HL-60 (cell line): Measurements from ENCODE around the gene ANKRD12.

ENCODE experiments used
- DNase-seq, 2 experiments: peaks; one replicate each; pipeline ENCODE4 v3.0.0-alpha.2; 2010 to 2020; ENCODE audit warnings: low read depth in 1 of 2, low spot score in 1 of 2
- H3K27ac ChIP-seq: fragments of 250-450 bp; sonication (Bioruptor Pico); replicated peaks from 2 replicates; pipeline ENCODE4 v1.5.1; 2020; ENCODE audit warnings: mild to moderate bottlenecking, moderate library complexity
- H3K27me3 ChIP-seq: fragments of 250-450 bp; sonication (Bioruptor Pico); 2 replicates; pipeline ENCODE4 v1.5.1; 2021; ENCODE audit warnings: mild to moderate bottlenecking, moderate library complexity; ENCODE audit not compliant: insufficient read depth, poor library complexity, severe bottlenecking
- H3K4me3 ChIP-seq: replicated peaks from 2 replicates; pipeline ENCODE4 v1.5.1; 2011; ENCODE audit warnings: mild to moderate bottlenecking, control low read depth, low read length; ENCODE audit not compliant: insufficient read depth
- CTCF ChIP-seq: IDR thresholded peaks from one replicate; pipeline ENCODE4 v1.5.1; 2011; ENCODE audit warnings: low read length, control low read depth, inconsistent platforms; ENCODE audit not compliant: insufficient read depth
- GABPA ChIP-seq: IDR thresholded peaks from 2 replicates; pipeline ENCODE4 v1.6.1; 2012; ENCODE audit warnings: low read depth
- POLR2AphosphoS5 ChIP-seq: IDR thresholded peaks from 2 replicates; pipeline ENCODE4 v1.6.1; 2012; ENCODE audit warnings: low read depth
- REST ChIP-seq: IDR thresholded peaks from 2 replicates; pipeline ENCODE4 v1.6.1; 2012; ENCODE audit warnings: low read depth; ENCODE audit not compliant: insufficient replicate concordance
- SPI1 ChIP-seq: IDR thresholded peaks from 2 replicates; pipeline ENCODE4 v1.6.1; 2012; ENCODE audit warnings: low read depth, mild to moderate bottlenecking, borderline replicate concordance

ANKRD12 gene

GRCh38 chr18:9124824-9125223, 11.8 kb upstream of the ANKRD12 start:
- Histone ChIP-seq H3K27me3 (no peaks in the 10 kb centered on the region), H3K4me3 (no peak overlapping the region), H3K27ac (no peak overlapping the region)
- TF ChIP-seq SPI1 (no peak), CTCF (no peak), GABPA (no peak), REST (no peak), POLR2AphosphoS5 (no peak)
- DNase-seq = no peak

GRCh38 chr18:9126337-9126736, 10.2 kb upstream of the ANKRD12 start:
- Histone ChIP-seq H3K4me3 (no peak overlapping the region), H3K27ac (no peak overlapping the region), H3K27me3 (no peaks in the 10 kb centered on the region)
- no peak for TF ChIP-seq GABPA
- no peak for TF ChIP-seq SPI1
- TF ChIP-seq REST = no peak
- TF ChIP-seq POLR2AphosphoS5 = no peak
- no peak for TF ChIP-seq CTCF
- DNase-seq = no peak

- Histone ChIP-seq H3K27me3 (no peaks in the 10 kb centered on the region), H3K4me3 (no peak overlapping the region), H3K27ac (no peak overlapping the region)
- DNase-seq = no peak
- no peak for TF ChIP-seq SPI1
Measured at GRCh38 chr18:9130195-9130594, 6.4 kb upstream of the ANKRD12 start.

- DNase-seq = no peak
- Histone ChIP-seq H3K27ac (no peak overlapping the region), H3K4me3 (no peak overlapping the region), H3K27me3 (no peaks in the 10 kb centered on the region)
- TF ChIP-seq SPI1 (no peak), POLR2AphosphoS5 (no peak), CTCF (no peak)
Measured at GRCh38 chr18:9130806-9131205, 5.8 kb upstream of the ANKRD12 start.

GRCh38 chr18:9132628-9133027, 4.0 kb upstream of the ANKRD12 start:
- no peak for DNase-seq
- H3K4me3 ChIP-seq = no peak overlapping the region
- TF ChIP-seq SPI1 (no peak), CTCF (no peak), REST (no peak), GABPA (no peak), POLR2AphosphoS5 (no peak)
- no peaks in the 10 kb centered on the region for H3K27me3 ChIP-seq
- H3K27ac ChIP-seq = no peak overlapping the region
